WI38 (cell line): ENCODE data around the gene C10orf90.

ENCODE experiments used
- H3K4me3 ChIP-seq: 2 replicates; pipeline ENCODE4 v1.5.1; 2011; ENCODE audit warnings: low read depth, mild to moderate bottlenecking, control low read depth, low read length
- TF ChIP-seq, protein P1 (sequence below): IDR thresholded peaks from 2 replicates; pipeline ENCODE4 v1.5.1; 2012; ENCODE audit warnings: low read depth, mild to moderate bottlenecking, control low read depth, low read length

C10orf90 gene

GRCh38 chr10:126393076-126393475 lies 277.4 kb downstream of the C10orf90 start:
- no peak overlapping the region for H3K4me3 ChIP-seq
- TF ChIP-seq, protein P1, sequence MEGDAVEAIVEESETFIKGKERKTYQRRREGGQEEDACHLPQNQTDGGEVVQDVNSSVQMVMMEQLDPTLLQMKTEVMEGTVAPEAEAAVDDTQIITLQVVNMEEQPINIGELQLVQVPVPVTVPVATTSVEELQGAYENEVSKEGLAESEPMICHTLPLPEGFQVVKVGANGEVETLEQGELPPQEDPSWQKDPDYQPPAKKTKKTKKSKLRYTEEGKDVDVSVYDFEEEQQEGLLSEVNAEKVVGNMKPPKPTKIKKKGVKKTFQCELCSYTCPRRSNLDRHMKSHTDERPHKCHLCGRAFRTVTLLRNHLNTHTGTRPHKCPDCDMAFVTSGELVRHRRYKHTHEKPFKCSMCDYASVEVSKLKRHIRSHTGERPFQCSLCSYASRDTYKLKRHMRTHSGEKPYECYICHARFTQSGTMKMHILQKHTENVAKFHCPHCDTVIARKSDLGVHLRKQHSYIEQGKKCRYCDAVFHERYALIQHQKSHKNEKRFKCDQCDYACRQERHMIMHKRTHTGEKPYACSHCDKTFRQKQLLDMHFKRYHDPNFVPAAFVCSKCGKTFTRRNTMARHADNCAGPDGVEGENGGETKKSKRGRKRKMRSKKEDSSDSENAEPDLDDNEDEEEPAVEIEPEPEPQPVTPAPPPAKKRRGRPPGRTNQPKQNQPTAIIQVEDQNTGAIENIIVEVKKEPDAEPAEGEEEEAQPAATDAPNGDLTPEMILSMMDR, result no peak

DNA sequence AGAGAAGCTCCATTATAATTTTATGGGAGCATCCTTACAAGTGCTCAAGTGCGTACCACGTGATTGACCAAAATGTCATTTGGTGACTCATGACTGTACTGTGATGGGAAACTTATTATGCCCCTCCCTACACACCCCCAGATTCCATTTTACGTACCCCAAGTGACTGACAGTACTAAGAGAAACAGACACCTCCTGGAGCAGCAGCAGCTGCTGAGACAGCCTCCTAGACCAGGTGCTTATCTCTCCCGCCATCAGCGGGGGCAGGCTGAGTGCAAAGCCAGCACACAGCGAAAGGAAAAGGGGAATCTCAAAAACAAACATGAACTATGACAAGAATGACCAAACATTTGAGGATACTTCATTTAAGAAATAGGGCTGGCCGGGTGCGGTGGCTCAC lies 278.0 kb downstream of the C10orf90 start:
- TF ChIP-seq, protein P1, result no peak

GRCh38 chr10:126392068-126392467 lies 278.4 kb downstream of the C10orf90 start:
- no peak overlapping the region for H3K4me3 ChIP-seq
- TF ChIP-seq, protein P1, result no peak

More for the DNA sequence above, 278.0 kb downstream of the C10orf90 start:
- H3K4me3 ChIP-seq, result no peak overlapping the region

GRCh38 chr10:126391192-126391885 lies 279.2 kb downstream of the C10orf90 start:
- TF ChIP-seq, protein P1, result no peak
- no peak overlapping the region for H3K4me3 ChIP-seq

DNA sequence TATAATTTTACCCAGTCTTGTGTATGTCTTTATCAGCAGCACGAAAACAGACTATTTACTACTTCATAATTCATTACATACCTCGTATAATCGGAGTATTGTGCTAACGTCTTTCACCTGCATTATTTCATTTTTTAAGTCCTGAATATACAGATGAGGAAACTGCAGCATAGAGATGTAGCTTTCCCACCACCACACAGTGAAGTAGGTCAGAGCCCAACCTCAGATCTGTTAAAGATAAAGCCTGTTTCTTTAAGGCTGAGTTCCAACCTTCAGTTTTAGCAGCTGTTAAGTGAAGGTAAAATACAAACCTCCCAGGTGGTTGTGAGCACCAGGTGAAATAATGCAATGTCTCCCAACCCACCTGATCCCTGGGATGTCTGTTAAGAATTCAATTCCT lies 280.2 kb downstream of the C10orf90 start:
- no peak overlapping the region for H3K4me3 ChIP-seq
- TF ChIP-seq, protein P1, result no peak

GRCh38 chr10:126387931-126388911 lies 282.3 kb downstream of the C10orf90 start, which contains the start of gene ADAM12:
Gene ADAM12, minus strand, starts transcription at chr10:126388477. Its CDS starts 332 bp downstream, at chr10:126388145.
- H3K4me3 ChIP-seq, result peak within 1 kb of the TSS; percentile 53

More at GRCh38 chr10:126387931-126388911, 282.3 kb downstream of the C10orf90 start, which contains the start of gene ADAM12:
- TF ChIP-seq, protein P1, result no peak
